ENCODE results near the gene MPP2.

Gene MPP2

DNA sequence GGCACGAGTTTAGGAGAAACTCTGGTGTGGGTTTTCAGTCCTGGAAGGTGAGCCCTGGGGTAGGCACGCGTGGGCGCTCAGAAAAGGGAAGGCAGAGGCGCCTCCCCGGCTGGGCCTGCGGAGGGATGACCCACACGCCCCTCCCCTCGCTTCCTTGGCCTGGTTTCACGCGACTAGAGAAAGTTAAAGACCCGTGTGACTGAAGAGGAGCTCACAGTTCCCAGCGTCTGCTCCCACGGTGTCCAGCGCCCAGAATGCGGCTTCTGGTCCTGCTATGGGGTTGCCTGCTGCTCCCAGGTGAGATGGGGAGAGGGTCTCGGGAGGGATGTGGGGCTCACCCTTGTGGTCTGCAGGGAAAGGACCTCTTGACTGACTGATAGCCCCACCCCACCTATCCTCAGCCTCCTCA lies 60.4 kb downstream of the MPP2 start, which contains the start of gene CD300LG:
CD300LG (plus strand) TSS at position 214 of the 409 bp plus-strand sequence; CDS start at position 255, 41 bp downstream.
- TF ChIP-seq CREB1 (IDR thresholded peaks at IDR 0.05; ENCODE audit: low read depth): no peak
- no peak for TF ChIP-seq NFIC (IDR thresholded peaks at IDR 0.05)
- TF ChIP-seq ZBTB7A (IDR thresholded peaks at IDR 0.05; ENCODE audit: low read depth): no peak
- TF ChIP-seq EP300 (IDR thresholded peaks at IDR 0.05; ENCODE audit: borderline replicate concordance): no peak
- no peak for TF ChIP-seq RAD21 (IDR thresholded peaks at IDR 0.05; ENCODE audit: low read depth)
- no peak for TF ChIP-seq TAF1 (IDR thresholded peaks at IDR 0.05; ENCODE audit: low read depth)
- no peak for TF ChIP-seq YY1 (IDR thresholded peaks at IDR 0.05; ENCODE audit: low read depth)
- no peak for TF ChIP-seq EGR1 (IDR thresholded peaks at IDR 0.05)
- TF ChIP-seq TCF12 (IDR thresholded peaks at IDR 0.05; ENCODE audit: low read depth): no peak
- TF ChIP-seq TEAD4 (IDR thresholded peaks at IDR 0.05): no peak
- TF ChIP-seq FOXM1 (IDR thresholded peaks at IDR 0.05; ENCODE audit: borderline replicate concordance, low read depth): no peak

GRCh38 chr17:43846221-43846712 lies 61.1 kb downstream of the MPP2 start:
- no peak for TF ChIP-seq REST (IDR thresholded peaks at IDR 0.05; ENCODE audit: low read depth)
- no peak for TF ChIP-seq TEAD4 (IDR thresholded peaks at IDR 0.05)
- peak; percentile 91 for TF ChIP-seq RAD21 (IDR thresholded peaks at IDR 0.05; ENCODE audit: low read depth)
- no peak; the same call in 1 of the 2 replicates for TF ChIP-seq FOXM1 (IDR thresholded peaks at IDR 0.05; ENCODE audit: borderline replicate concordance, low read depth)
- peak; percentile 82; the same call in 1 of the 2 replicates for TF ChIP-seq ZBTB7A (IDR thresholded peaks at IDR 0.05; ENCODE audit: low read depth)
- TF ChIP-seq EP300 (IDR thresholded peaks at IDR 0.05; ENCODE audit: borderline replicate concordance): no peak
- no peak for TF ChIP-seq NFIC (IDR thresholded peaks at IDR 0.05)
- 0 out of 2 replicates have a peak, but pooled peaks have one; percentile 19 for TF ChIP-seq MAX (IDR thresholded peaks at IDR 0.05)
- no peak for TF ChIP-seq CEBPB (IDR thresholded peaks at IDR 0.05)
- no peak for TF ChIP-seq CREB1 (IDR thresholded peaks at IDR 0.05; ENCODE audit: low read depth)
- TF ChIP-seq, protein P1, sequence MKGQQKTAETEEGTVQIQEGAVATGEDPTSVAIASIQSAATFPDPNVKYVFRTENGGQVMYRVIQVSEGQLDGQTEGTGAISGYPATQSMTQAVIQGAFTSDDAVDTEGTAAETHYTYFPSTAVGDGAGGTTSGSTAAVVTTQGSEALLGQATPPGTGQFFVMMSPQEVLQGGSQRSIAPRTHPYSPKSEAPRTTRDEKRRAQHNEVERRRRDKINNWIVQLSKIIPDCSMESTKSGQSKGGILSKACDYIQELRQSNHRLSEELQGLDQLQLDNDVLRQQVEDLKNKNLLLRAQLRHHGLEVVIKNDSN (IDR thresholded peaks at IDR 0.05): no peak
- TF ChIP-seq EGR1 (IDR thresholded peaks at IDR 0.05): no peak

DNA sequence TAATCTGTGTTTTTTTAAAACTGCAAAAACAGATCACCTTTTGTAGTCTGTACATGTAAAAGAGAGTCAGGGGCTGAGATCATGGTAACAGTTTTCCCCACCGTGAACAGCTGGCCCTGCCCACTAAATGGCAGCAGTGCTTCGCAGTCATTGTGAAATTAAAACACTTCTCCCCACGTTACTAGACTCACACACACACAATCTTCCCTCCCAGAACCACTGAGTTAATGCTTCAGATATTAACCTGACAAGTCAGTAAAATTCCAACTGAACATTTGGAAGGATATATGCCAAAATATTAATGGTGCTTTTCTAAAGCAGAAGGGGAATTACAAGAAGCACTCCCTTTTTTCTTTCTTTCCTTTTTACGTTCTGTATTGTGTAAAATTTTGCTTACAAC lies 61.6 kb downstream of the MPP2 start:
- TF ChIP-seq EP300 (IDR thresholded peaks at IDR 0.05; ENCODE audit: borderline replicate concordance) (no peak), CEBPB (IDR thresholded peaks at IDR 0.05) (no peak), NFIC (IDR thresholded peaks at IDR 0.05) (no peak), FOXM1 (IDR thresholded peaks at IDR 0.05; ENCODE audit: borderline replicate concordance, low read depth) (no peak), REST (IDR thresholded peaks at IDR 0.05; ENCODE audit: low read depth) (no peak), ZBTB7A (IDR thresholded peaks at IDR 0.05; ENCODE audit: low read depth) (no peak), TCF12 (IDR thresholded peaks at IDR 0.05; ENCODE audit: low read depth) (no peak), TAF1 (IDR thresholded peaks at IDR 0.05; ENCODE audit: low read depth) (no peak), EGR1 (IDR thresholded peaks at IDR 0.05) (no peak), CREB1 (IDR thresholded peaks at IDR 0.05; ENCODE audit: low read depth) (no peak), YY1 (IDR thresholded peaks at IDR 0.05; ENCODE audit: low read depth) (no peak), MAX (IDR thresholded peaks at IDR 0.05) (no peak), TEAD4 (IDR thresholded peaks at IDR 0.05) (no peak), RAD21 (IDR thresholded peaks at IDR 0.05; ENCODE audit: low read depth) (no peak)
- TF ChIP-seq, protein P1 (IDR thresholded peaks at IDR 0.05): no peak

DNA sequence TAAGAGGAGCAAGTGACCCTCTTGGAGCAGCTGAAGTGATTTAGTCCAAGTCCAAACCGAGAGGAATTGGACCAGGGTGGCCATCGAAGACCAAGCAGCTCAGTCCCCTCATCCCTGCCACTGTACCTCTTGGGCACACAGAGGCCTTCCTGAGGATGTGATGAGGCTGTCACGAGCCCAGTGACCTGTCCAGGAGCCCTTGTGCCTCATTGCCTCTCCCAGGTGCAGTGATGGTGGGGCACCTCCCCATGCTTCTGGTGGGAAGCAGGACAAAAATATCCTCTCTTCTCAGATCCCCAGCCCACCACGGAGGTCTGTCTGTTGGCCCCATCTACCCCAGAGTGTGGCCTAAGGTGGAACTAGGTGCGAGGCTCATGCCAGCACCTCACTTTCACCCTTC lies 63.1 kb downstream of the MPP2 start:
- TF ChIP-seq ZBTB7A (IDR thresholded peaks at IDR 0.05; ENCODE audit: low read depth) (no peak), RAD21 (IDR thresholded peaks at IDR 0.05; ENCODE audit: low read depth) (no peak), FOXM1 (IDR thresholded peaks at IDR 0.05; ENCODE audit: borderline replicate concordance, low read depth) (no peak), TEAD4 (IDR thresholded peaks at IDR 0.05) (no peak), EGR1 (IDR thresholded peaks at IDR 0.05) (no peak), TAF1 (IDR thresholded peaks at IDR 0.05; ENCODE audit: low read depth) (no peak), REST (IDR thresholded peaks at IDR 0.05; ENCODE audit: low read depth) (no peak), MAX (IDR thresholded peaks at IDR 0.05) (no peak), TCF12 (IDR thresholded peaks at IDR 0.05; ENCODE audit: low read depth) (no peak), YY1 (IDR thresholded peaks at IDR 0.05; ENCODE audit: low read depth) (no peak), CREB1 (IDR thresholded peaks at IDR 0.05; ENCODE audit: low read depth) (no peak), CEBPB (IDR thresholded peaks at IDR 0.05) (no peak), EP300 (IDR thresholded peaks at IDR 0.05; ENCODE audit: borderline replicate concordance) (no peak), NFIC (IDR thresholded peaks at IDR 0.05) (no peak)
- TF ChIP-seq, protein P1 (IDR thresholded peaks at IDR 0.05): no peak
